ENCODE data around the gene CCDC9. TPM values are rescaled to one million over a fixed set of nuclear protein-coding genes. Genes with fewer than 3 reads are reported as not detected.
"Not testable (repeated sequence)": the region's sequence is repeated elsewhere in the genome, so short reads cannot be mapped to it uniquely, and the experiment has no call there.

CCDC9 gene
- total RNA-seq, 2 donors from 2014 or later, result 27.9 to 48.7 TPM

- H3K27ac ChIP-seq, result peak overlapping the region; percentile 65 to 98
- 62% methylated on average over 13 of the region's 13 CpGs for WGBS
- H3K4me1 ChIP-seq (replicated peaks), result peaks cover 5% of the 10 kb centered on the region
- no peaks in the 10 kb centered on the region for H3K27me3 ChIP-seq (replicated peaks; ENCODE audit: insufficient read depth)
- TF ChIP-seq POLR2A (IDR thresholded peaks at IDR 0.05) (no peak), POLR2AphosphoS5 (IDR thresholded peaks at IDR 0.05) (no peak), CTCF (IDR thresholded peaks at IDR 0.05) (no peak)
- peaks cover 0 to 6% of the 10 kb centered on the region in 2 donors for H3K36me3 ChIP-seq
- DNase-seq (ENCODE audit: low spot score), result no peak
- no peaks in the 10 kb centered on the region for H3K9me3 ChIP-seq
- intact Hi-C loops (cut with DNase I), result no loop called here
- H3K4me3 ChIP-seq, result no peak overlapping the region
Measured at GRCh38 chr19:47275791-47276461, 19.6 kb downstream of the CCDC9 start.

- 91% methylated on average over 3 of the region's 3 CpGs for WGBS
- intact Hi-C loops (cut with DNase I), result not testable (repeated sequence)
Measured at GRCh38 chr19:47276513-47276912, 20.2 kb downstream of the CCDC9 start.

GRCh38 chr19:47280183-47280797, 24.0 kb downstream of the CCDC9 start:
- no peak overlapping the region for H3K4me3 ChIP-seq
- peaks cover 2% of the 10 kb centered on the region for H3K4me1 ChIP-seq (replicated peaks)
- no peak overlapping the region for H3K27ac ChIP-seq
- intact Hi-C loops (cut with DNase I), result no loop called here
- no peaks in the 10 kb centered on the region for H3K36me3 ChIP-seq
- no peak for TF ChIP-seq POLR2A (IDR thresholded peaks at IDR 0.05)
- peak in 2 of 4 experiments; percentile 12 to 13 for TF ChIP-seq CTCF (IDR thresholded peaks at IDR 0.05)
- no peak for TF ChIP-seq POLR2AphosphoS5 (IDR thresholded peaks at IDR 0.05)
- DNase-seq (ENCODE audit: low spot score), result no peak
- H3K27me3 ChIP-seq (replicated peaks; ENCODE audit: insufficient read depth), result no peaks in the 10 kb centered on the region
- WGBS, result 90% methylated on average over 13 of the region's 13 CpGs
- H3K9me3 ChIP-seq, result no peaks in the 10 kb centered on the region

More at GRCh38 chr19:47276513-47276912, 20.2 kb downstream of the CCDC9 start:
- peak overlapping the region in 1 of 2 donors; percentile 98 for H3K27ac ChIP-seq
- not testable (repeated sequence) for H3K27me3 ChIP-seq (replicated peaks; ENCODE audit: insufficient read depth); H3K36me3 ChIP-seq; H3K9me3 ChIP-seq; DNase-seq (ENCODE audit: low spot score); H3K4me1 ChIP-seq (replicated peaks); H3K4me3 ChIP-seq

- DNase-seq (ENCODE audit: low spot score), result no peak
- Histone ChIP-seq H3K36me3 (no peaks in the 10 kb centered on the region), H3K27me3 (replicated peaks; ENCODE audit: insufficient read depth) (no peaks in the 10 kb centered on the region), H3K27ac (no peak overlapping the region), H3K9me3 (no peaks in the 10 kb centered on the region), H3K4me1 (replicated peaks) (no peaks in the 10 kb centered on the region), H3K4me3 (no peak overlapping the region)
- 85% methylated on average over 10 of the region's 10 CpGs for WGBS
- TF ChIP-seq POLR2A (IDR thresholded peaks at IDR 0.05), result no peak
- TF ChIP-seq POLR2AphosphoS5 (IDR thresholded peaks at IDR 0.05), result no peak
- no peak for TF ChIP-seq CTCF (IDR thresholded peaks at IDR 0.05)
- intact Hi-C loops (cut with DNase I), result no loop called here
Measured at GRCh38 chr19:47283405-47284059, 27.2 kb downstream of the CCDC9 start.

GRCh38 chr19:47284324-47284899, 28.1 kb downstream of the CCDC9 start:
- no peak overlapping the region for H3K4me3 ChIP-seq
- intact Hi-C loops (cut with DNase I), result no loop called here
- DNase-seq (ENCODE audit: low spot score), result peak; percentile 48
- H3K4me1 ChIP-seq (replicated peaks), result no peaks in the 10 kb centered on the region
- WGBS, result 30% methylated on average over 9 of the region's 9 CpGs
- no peak overlapping the region for H3K27ac ChIP-seq
- H3K36me3 ChIP-seq, result no peaks in the 10 kb centered on the region
- H3K9me3 ChIP-seq, result no peaks in the 10 kb centered on the region
- TF ChIP-seq CTCF (IDR thresholded peaks at IDR 0.05) (peak; percentile 67 to 88 (median 80)), POLR2A (IDR thresholded peaks at IDR 0.05) (no peak), POLR2AphosphoS5 (IDR thresholded peaks at IDR 0.05) (no peak)
- no peaks in the 10 kb centered on the region for H3K27me3 ChIP-seq (replicated peaks; ENCODE audit: insufficient read depth)

Measured in prostate gland (tissue), 2 donors.